Cortex of kidney (tissue), 1 donor: Measurements from ENCODE around the gene PPP2R5D.
"Not testable (repeated sequence)": the region's sequence is repeated elsewhere in the genome, so short reads cannot be mapped to it uniquely, and the experiment has no call there.

Experiments used
- DNase-seq: peaks from one replicate; lab custom pipeline; 2025; lab: John Stamatoyannopoulos, UW

Gene PPP2R5D

GRCh38 chr6:43032326-43032725 is 48.0 kb downstream of the PPP2R5D start:
- DNase-seq, result no peak

- no peak for DNase-seq
These were observed 49.3 kb downstream of the PPP2R5D start for GRCh38 chr6:43033496-43034189.

- DNase-seq, result no peak
These were observed 49.8 kb downstream of the PPP2R5D start for GRCh38 chr6:43034190-43034525.

- DNase-seq, result no peak
These were observed 51.3 kb downstream of the PPP2R5D start for GRCh38 chr6:43035495-43036194.

- DNase-seq, result no peak
These were observed 52.3 kb downstream of the PPP2R5D start for GRCh38 chr6:43036712-43037111.

GRCh38 chr6:43037197-43037596 is 52.8 kb downstream of the PPP2R5D start:
- no peak for DNase-seq

GRCh38 chr6:43037706-43038105 is 53.3 kb downstream of the PPP2R5D start:
- DNase-seq, result no peak

GRCh38 chr6:43038727-43039126 is 54.4 kb downstream of the PPP2R5D start:
- DNase-seq, result no peak

- DNase-seq, result no peak
These were observed 56.3 kb downstream of the PPP2R5D start for GRCh38 chr6:43040542-43041257.

GRCh38 chr6:43041475-43041874 is 57.1 kb downstream of the PPP2R5D start:
- not testable (repeated sequence) for DNase-seq

- no peak for DNase-seq
These were observed 58.9 kb downstream of the PPP2R5D start for GRCh38 chr6:43043310-43043709.

GRCh38 chr6:43045371-43045930 is 61.1 kb downstream of the PPP2R5D start:
- DNase-seq, result no peak

- DNase-seq, result no peak
These were observed 63.6 kb downstream of the PPP2R5D start for GRCh38 chr6:43047998-43048397.

GRCh38 chr6:43050981-43051380 is 66.6 kb downstream of the PPP2R5D start:
- no peak for DNase-seq

GRCh38 chr6:43052225-43052841 is 68.0 kb downstream of the PPP2R5D start:
- DNase-seq, result no peak

GRCh38 chr6:43052842-43053544 is 68.6 kb downstream of the PPP2R5D start:
- no peak for DNase-seq

GRCh38 chr6:43053545-43054205 is 69.3 kb downstream of the PPP2R5D start, which contains the start of gene CUL7:
Gene CUL7, minus strand, starts transcription at chr6:43053851. Its CDS starts 1,063 bp downstream, at chr6:43052788.
- no peak for DNase-seq

- DNase-seq, result no peak
These were observed 70.0 kb downstream of the PPP2R5D start for GRCh38 chr6:43054206-43054943.

- DNase-seq, result no peak
These were observed 71.6 kb downstream of the PPP2R5D start for GRCh38 chr6:43055966-43056365.

GRCh38 chr6:43058531-43058930 is 74.2 kb downstream of the PPP2R5D start:
- no peak for DNase-seq
